Stimulated activated CD8-positive, alpha-beta memory T cell treated with anti-CD3 and anti-CD28 coated beads, Interleukin-7, amount 100 ng/mL, for 48 hours (primary cell): Measurements from ENCODE around the gene PTCRA.
"Not testable (repeated sequence)": the region's sequence is repeated elsewhere in the genome, so short reads cannot be mapped to it uniquely, and the experiment has no call there.

Experiments used
- DNase-seq, 2 donors: peaks; one replicate each; pipeline ENCODE4 v3.0.0-alpha.2; 2020; ENCODE audit warnings: low read depth in 1 of 2; ENCODE audit errors: extremely low read depth in 1 of 2

Gene PTCRA

GRCh38 chr6:42915732-42916131 is at the start of gene PTCRA:
Gene PTCRA (plus strand): TSS chr6:42916053. CDS start chr6:42916070, 17 bp downstream.
- DNase-seq = no peak

GRCh38 chr6:42870145-42870936 is 45.5 kb upstream of the PTCRA start:
- DNase-seq = no peak

GRCh38 chr6:42871711-42872110 is 44.1 kb upstream of the PTCRA start:
- no peak for DNase-seq

- no peak for DNase-seq
Measured at GRCh38 chr6:42873313-42873712, 42.5 kb upstream of the PTCRA start.

GRCh38 chr6:42877695-42878094 is 38.2 kb upstream of the PTCRA start:
- DNase-seq = no peak

- peak; percentile 59 to 75 for DNase-seq
Measured at GRCh38 chr6:42879372-42880239, 36.2 kb upstream of the PTCRA start, which contains the start of gene RPL7L1. Gene RPL7L1 (plus strand): TSS chr6:42879616. CDS start chr6:42879911, 295 bp downstream.

- not testable (repeated sequence) for DNase-seq
Measured at GRCh38 chr6:42880240-42880817, 35.5 kb upstream of the PTCRA start.

- DNase-seq = not testable (repeated sequence)
Measured at GRCh38 chr6:42880871-42881270, 35.0 kb upstream of the PTCRA start.

GRCh38 chr6:42885702-42886101 is 30.2 kb upstream of the PTCRA start:
- no peak for DNase-seq

- not testable (repeated sequence) for DNase-seq
Measured at GRCh38 chr6:42888201-42888600, 27.7 kb upstream of the PTCRA start.

GRCh38 chr6:42889815-42890214 is 26.0 kb upstream of the PTCRA start:
- DNase-seq = no peak

GRCh38 chr6:42890311-42891198 is 25.3 kb upstream of the PTCRA start:
- peak; percentile 73 to 91 for DNase-seq

GRCh38 chr6:42891199-42891722 is 24.6 kb upstream of the PTCRA start:
- no peak for DNase-seq

GRCh38 chr6:42894041-42894828 is 21.6 kb upstream of the PTCRA start:
- not testable (repeated sequence) for DNase-seq

GRCh38 chr6:42896178-42896719 is 19.6 kb upstream of the PTCRA start:
- DNase-seq = no peak

GRCh38 chr6:42898891-42899361 is 16.9 kb upstream of the PTCRA start:
- DNase-seq = peak in 1 of 2 donors; percentile 45

- DNase-seq = no peak
Measured at GRCh38 chr6:42899871-42900270, 16.0 kb upstream of the PTCRA start.

- DNase-seq = peak in 1 of 2 donors; percentile 52
Measured at GRCh38 chr6:42901538-42901957, 14.3 kb upstream of the PTCRA start.
